Measurements from ENCODE around the gene ANKS3.

Gene ANKS3

DNA sequence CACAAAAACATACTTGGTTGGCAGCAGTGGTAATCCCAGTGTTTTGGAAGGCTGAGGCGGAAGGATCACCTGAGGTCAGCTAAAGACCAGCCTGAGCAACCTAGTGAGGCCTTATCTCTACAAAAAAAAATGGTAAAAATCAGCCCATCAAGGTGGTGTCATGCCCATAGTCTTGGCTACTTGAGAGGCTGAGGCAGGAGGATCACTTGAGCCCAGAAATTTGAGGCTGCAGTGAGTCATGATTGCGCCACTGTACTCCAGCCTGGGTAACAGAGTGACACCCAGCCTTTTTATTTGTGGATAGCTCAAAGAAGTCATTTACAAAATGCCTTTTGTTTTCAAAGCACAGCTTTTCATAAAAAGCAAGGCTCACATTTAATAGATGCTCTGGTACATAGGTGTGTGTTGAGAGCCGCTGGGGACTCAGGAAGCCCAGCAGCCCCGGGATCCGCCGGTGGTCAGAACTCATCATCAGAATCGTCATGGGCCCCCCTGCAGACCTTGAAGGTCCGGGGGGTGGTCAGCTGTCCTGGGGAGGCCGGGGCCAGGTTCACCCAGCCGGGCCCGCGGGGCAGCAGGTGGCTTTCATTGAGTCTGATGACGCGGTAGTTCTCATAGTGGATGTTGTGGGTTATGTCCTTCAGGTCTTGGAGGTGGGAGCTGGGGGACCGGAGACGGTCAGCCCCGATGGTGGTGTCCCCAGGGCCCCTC lies 43.4 kb upstream of the ANKS3 start:
- TF ChIP-seq CEBPB (IDR thresholded peaks at IDR 0.05), result no peak
- TF ChIP-seq, protein P1, sequence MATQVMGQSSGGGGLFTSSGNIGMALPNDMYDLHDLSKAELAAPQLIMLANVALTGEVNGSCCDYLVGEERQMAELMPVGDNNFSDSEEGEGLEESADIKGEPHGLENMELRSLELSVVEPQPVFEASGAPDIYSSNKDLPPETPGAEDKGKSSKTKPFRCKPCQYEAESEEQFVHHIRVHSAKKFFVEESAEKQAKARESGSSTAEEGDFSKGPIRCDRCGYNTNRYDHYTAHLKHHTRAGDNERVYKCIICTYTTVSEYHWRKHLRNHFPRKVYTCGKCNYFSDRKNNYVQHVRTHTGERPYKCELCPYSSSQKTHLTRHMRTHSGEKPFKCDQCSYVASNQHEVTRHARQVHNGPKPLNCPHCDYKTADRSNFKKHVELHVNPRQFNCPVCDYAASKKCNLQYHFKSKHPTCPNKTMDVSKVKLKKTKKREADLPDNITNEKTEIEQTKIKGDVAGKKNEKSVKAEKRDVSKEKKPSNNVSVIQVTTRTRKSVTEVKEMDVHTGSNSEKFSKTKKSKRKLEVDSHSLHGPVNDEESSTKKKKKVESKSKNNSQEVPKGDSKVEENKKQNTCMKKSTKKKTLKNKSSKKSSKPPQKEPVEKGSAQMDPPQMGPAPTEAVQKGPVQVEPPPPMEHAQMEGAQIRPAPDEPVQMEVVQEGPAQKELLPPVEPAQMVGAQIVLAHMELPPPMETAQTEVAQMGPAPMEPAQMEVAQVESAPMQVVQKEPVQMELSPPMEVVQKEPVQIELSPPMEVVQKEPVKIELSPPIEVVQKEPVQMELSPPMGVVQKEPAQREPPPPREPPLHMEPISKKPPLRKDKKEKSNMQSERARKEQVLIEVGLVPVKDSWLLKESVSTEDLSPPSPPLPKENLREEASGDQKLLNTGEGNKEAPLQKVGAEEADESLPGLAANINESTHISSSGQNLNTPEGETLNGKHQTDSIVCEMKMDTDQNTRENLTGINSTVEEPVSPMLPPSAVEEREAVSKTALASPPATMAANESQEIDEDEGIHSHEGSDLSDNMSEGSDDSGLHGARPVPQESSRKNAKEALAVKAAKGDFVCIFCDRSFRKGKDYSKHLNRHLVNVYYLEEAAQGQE (IDR thresholded peaks at IDR 0.05; ENCODE audit: low read depth), result no peak
- TF ChIP-seq, protein P2, sequence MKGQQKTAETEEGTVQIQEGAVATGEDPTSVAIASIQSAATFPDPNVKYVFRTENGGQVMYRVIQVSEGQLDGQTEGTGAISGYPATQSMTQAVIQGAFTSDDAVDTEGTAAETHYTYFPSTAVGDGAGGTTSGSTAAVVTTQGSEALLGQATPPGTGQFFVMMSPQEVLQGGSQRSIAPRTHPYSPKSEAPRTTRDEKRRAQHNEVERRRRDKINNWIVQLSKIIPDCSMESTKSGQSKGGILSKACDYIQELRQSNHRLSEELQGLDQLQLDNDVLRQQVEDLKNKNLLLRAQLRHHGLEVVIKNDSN (IDR thresholded peaks at IDR 0.05), result no peak

DNA sequence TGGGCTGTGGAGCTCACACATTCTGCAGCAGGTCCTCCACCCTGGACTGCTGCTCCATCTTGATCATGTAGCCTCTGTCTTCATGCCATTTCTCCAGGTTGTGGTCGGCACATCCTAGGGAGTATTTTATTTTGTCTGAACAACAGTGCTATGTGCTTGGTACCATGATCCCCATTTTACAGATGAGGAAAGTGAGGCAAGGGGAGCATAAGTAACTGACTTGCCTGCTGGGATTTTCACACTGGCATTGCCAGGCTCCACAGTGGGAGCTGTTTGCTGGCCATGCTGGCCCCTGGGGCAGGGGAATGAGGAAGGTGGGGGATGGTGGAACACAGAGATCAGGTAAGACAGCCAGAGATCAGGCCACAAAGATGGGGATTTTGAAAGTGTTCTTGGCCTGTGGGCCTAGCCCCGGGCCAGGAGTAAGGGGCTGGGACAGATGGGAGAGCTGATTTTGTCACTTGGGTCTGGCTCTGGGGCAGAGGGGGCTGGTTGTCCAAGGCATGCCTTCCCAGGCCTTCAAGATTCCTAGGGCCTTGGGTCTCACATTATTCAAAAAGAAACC lies 42.2 kb upstream of the ANKS3 start:
- no peak for TF ChIP-seq CEBPB (IDR thresholded peaks at IDR 0.05)
- no peak for TF ChIP-seq EGR1 (IDR thresholded peaks at IDR 0.05)
- TF ChIP-seq, protein P2 (IDR thresholded peaks at IDR 0.05), result no peak
- TF ChIP-seq CREB1 (IDR thresholded peaks at IDR 0.05; ENCODE audit: low read depth), result no peak
- no peak for TF ChIP-seq RAD21 (IDR thresholded peaks at IDR 0.05; ENCODE audit: low read depth)
- TF ChIP-seq, protein P1 (IDR thresholded peaks at IDR 0.05; ENCODE audit: low read depth), result no peak
- no peak for TF ChIP-seq TEAD4 (IDR thresholded peaks at IDR 0.05)
- TF ChIP-seq FOXM1 (IDR thresholded peaks at IDR 0.05; ENCODE audit: borderline replicate concordance, low read depth), result no peak
- no peak for TF ChIP-seq EP300 (IDR thresholded peaks at IDR 0.05; ENCODE audit: borderline replicate concordance)
- TF ChIP-seq YY1 (IDR thresholded peaks at IDR 0.05; ENCODE audit: low read depth), result no peak
- TF ChIP-seq ZBTB7A (IDR thresholded peaks at IDR 0.05; ENCODE audit: low read depth), result no peak
- no peak for TF ChIP-seq TAF1 (IDR thresholded peaks at IDR 0.05; ENCODE audit: low read depth)
- no peak for TF ChIP-seq TCF12 (IDR thresholded peaks at IDR 0.05; ENCODE audit: low read depth)
- TF ChIP-seq, protein P3, sequence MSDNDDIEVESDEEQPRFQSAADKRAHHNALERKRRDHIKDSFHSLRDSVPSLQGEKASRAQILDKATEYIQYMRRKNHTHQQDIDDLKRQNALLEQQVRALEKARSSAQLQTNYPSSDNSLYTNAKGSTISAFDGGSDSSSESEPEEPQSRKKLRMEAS (IDR thresholded peaks at IDR 0.05), result no peak

DNA sequence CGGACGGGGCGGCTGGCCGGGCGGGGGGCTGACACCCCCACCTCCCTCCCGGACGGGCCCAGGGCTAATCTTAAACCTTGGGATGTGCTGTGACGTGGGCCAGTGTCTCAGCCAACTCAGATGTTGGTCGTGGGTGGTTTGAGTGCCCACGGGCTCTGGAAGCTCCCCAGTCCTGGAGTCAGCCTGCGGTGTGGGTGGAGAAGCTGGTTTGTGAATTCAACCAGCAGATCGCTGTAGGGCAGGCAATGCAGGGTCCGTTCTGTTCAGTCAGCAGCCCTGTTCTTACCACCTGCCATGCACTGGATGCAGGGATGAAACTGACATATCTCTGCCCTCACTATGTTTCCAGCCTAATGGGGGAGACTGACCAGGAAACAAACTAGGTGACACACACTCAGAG lies 40.9 kb upstream of the ANKS3 start:
- TF ChIP-seq NFIC (IDR thresholded peaks at IDR 0.05), result no peak
- TF ChIP-seq, protein P2 (IDR thresholded peaks at IDR 0.05), result no peak
- no peak for TF ChIP-seq TCF12 (IDR thresholded peaks at IDR 0.05; ENCODE audit: low read depth)
- no peak for TF ChIP-seq TAF1 (IDR thresholded peaks at IDR 0.05; ENCODE audit: low read depth)
- TF ChIP-seq ZBTB7A (IDR thresholded peaks at IDR 0.05; ENCODE audit: low read depth), result no peak
- no peak for TF ChIP-seq EGR1 (IDR thresholded peaks at IDR 0.05)
- no peak for TF ChIP-seq TEAD4 (IDR thresholded peaks at IDR 0.05)
- TF ChIP-seq EP300 (IDR thresholded peaks at IDR 0.05; ENCODE audit: borderline replicate concordance), result no peak
- TF ChIP-seq FOXM1 (IDR thresholded peaks at IDR 0.05; ENCODE audit: borderline replicate concordance, low read depth), result no peak
- no peak for TF ChIP-seq CEBPB (IDR thresholded peaks at IDR 0.05)
- TF ChIP-seq YY1 (IDR thresholded peaks at IDR 0.05; ENCODE audit: low read depth), result no peak
- TF ChIP-seq, protein P1 (IDR thresholded peaks at IDR 0.05; ENCODE audit: low read depth), result no peak
- TF ChIP-seq, protein P3 (IDR thresholded peaks at IDR 0.05), result no peak
- no peak for TF ChIP-seq RAD21 (IDR thresholded peaks at IDR 0.05; ENCODE audit: low read depth)
- no peak for TF ChIP-seq CREB1 (IDR thresholded peaks at IDR 0.05; ENCODE audit: low read depth)

DNA sequence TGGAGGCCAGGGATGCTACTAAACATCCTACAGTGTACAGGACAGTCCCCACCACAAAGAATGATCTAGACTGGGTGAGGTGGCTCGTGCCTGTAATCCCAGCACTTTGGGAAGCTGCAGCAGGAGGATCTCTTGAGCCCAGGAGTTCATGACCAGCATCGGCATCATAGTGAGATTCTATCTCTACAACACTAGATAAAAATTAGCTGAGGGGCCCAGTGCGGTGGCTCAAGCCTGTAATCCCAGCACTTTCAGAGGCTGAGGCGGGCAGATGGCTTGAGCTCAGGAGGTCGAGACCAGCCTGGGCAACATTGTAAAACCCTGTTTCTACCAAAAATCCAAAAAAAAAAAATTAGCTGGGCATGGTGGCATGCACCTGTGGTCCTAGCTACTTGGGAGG lies 38.3 kb upstream of the ANKS3 start:
- TF ChIP-seq TEAD4 (IDR thresholded peaks at IDR 0.05) (no peak), TAF1 (IDR thresholded peaks at IDR 0.05; ENCODE audit: low read depth) (no peak), YY1 (IDR thresholded peaks at IDR 0.05; ENCODE audit: low read depth) (no peak), CEBPB (IDR thresholded peaks at IDR 0.05) (no peak), FOXM1 (IDR thresholded peaks at IDR 0.05; ENCODE audit: borderline replicate concordance, low read depth) (no peak), ZBTB7A (IDR thresholded peaks at IDR 0.05; ENCODE audit: low read depth) (no peak), RAD21 (IDR thresholded peaks at IDR 0.05; ENCODE audit: low read depth) (no peak), TCF12 (IDR thresholded peaks at IDR 0.05; ENCODE audit: low read depth) (no peak), NFIC (IDR thresholded peaks at IDR 0.05) (no peak), CREB1 (IDR thresholded peaks at IDR 0.05; ENCODE audit: low read depth) (no peak), EP300 (IDR thresholded peaks at IDR 0.05; ENCODE audit: borderline replicate concordance) (no peak), EGR1 (IDR thresholded peaks at IDR 0.05) (no peak)
- TF ChIP-seq, protein P2 (IDR thresholded peaks at IDR 0.05), result no peak
- TF ChIP-seq, protein P1 (IDR thresholded peaks at IDR 0.05; ENCODE audit: low read depth), result no peak
- TF ChIP-seq, protein P3 (IDR thresholded peaks at IDR 0.05), result no peak
